Tibial nerve (tissue), 4 donors: Measurements from ENCODE around the gene ITGB3BP. TPM values are rescaled to one million over a fixed set of nuclear protein-coding genes. Genes with fewer than 3 reads are reported as not detected.
"Not testable (repeated sequence)": the region's sequence is repeated elsewhere in the genome, so short reads cannot be mapped to it uniquely, and the experiment has no call there.

Experiments used
- DNase-seq, 2 donors: peaks; one replicate each; pipeline ENCODE4 v3.0.0-alpha.2; 2019; ENCODE audit warnings: low spot score in 2 of 2
- H3K27ac ChIP-seq, 4 donors: fragments of 200-600 bp; sonication (generic) in 3 of 4; one replicate each; pipeline ENCODE4 v1.5.1; 2017 to 2019; ENCODE audit warnings: mild to moderate bottlenecking in 1 of 4
- H3K27me3 ChIP-seq, 2 donors: fragments of 200-600 bp; sonication (generic) in 1 of 2; one replicate each; pipeline versions ENCODE4 v1.5.1 to v1.6.0; 2017 to 2019
- H3K36me3 ChIP-seq, 3 donors: fragments of 200-600 bp; sonication (generic); one replicate each; pipeline ENCODE4 v1.5.1; 2018 to 2019
- H3K4me1 ChIP-seq, 4 donors: fragments of 200-600 bp; sonication (generic) in 3 of 4; one replicate each; pipeline ENCODE4 v1.5.1; 2017 to 2019
- H3K4me3 ChIP-seq, 4 donors: fragments of 200-600 bp; sonication (generic) in 3 of 4; one replicate each; pipeline ENCODE4 v1.5.1; 2017 to 2019; ENCODE audit warnings: mild to moderate bottlenecking in 1 of 4, moderate library complexity in 1 of 4
- H3K9me3 ChIP-seq, 4 donors: fragments of 200-600 bp; sonication (generic) in 3 of 4; one replicate each; pipeline ENCODE4 v1.5.1; 2017 to 2019
- EP300 ChIP-seq, 2 donors: sonication (generic); formaldehyde crosslinking; IDR thresholded peaks; one replicate each; pipeline ENCODE4 v1.6.1; 2017; ENCODE audit warnings: antibody characterized with exemption in 2 of 2, mild to moderate bottlenecking in 1 of 2
- POLR2A ChIP-seq, 2 donors: fragments of 450-650 bp; IDR thresholded peaks; one replicate each; pipeline ENCODE4 v1.6.1; 2017; ENCODE audit warnings: antibody characterized with exemption in 2 of 2, mild to moderate bottlenecking in 2 of 2, moderate library complexity in 2 of 2
- WGBS, 2 donors: methylation state at CpG; one replicate each; pipeline ENCODE4 v1.1.5; 2018; 5-methylcytosine and 5-hydroxymethylcytosine counted together
- total RNA-seq, 4 donors: library from RNA; depleted of rRNA; stranded (reverse); fragments of >200 nt; gene quantifications; one replicate each; pipeline ENCODE4 v1.1.0, GENCODE V29; 2016
- TF ChIP-seq, protein P1 (sequence below), 5 experiments: fragments of 200-600 bp in 3 of 5; fragments of 450-650 bp in 2 of 5; sonication (generic) in 3 of 5; IDR thresholded peaks; one replicate each; pipeline ENCODE4 v1.5.1; 2016 to 2019; ENCODE audit warnings: antibody characterized with exemption in 5 of 5, mild to moderate bottlenecking in 3 of 5, moderate library complexity in 2 of 5

ITGB3BP gene
- total RNA-seq, 4 donors from 2014 or later = 11.5 to 38.0 (median 18.7) TPM

DNA sequence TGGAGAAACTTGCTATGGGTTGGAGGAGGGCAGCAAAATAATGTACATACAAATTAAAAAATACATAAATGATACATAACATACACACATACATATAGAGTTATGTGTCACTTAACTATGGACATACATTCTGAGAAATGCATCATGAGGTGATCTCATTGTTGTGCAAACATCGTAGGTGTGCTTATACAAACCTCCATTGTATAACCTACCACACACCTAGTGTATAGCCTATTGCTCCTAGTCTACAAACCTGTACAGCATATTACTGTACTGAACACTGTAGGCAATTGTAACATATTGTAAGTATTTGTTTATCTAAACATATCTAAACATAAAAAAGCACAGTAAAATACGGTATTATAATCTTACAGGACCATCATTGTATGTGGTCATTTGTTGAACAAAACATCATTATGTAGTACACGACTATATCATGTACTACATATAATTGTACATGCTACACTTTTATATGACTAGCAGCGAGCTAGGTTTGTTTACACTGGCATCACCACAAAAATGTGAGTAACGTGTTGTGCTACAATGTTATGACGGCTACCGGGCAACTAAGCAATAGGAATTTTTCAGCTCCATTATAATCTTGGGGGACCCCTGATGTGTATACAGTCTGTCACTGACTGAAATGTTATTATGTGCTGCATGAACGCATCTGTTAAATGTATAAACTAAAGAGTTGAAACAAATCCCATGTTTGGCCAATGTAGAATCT lies 35.5 kb downstream of the ITGB3BP start:
- 57 to 64% methylated on average over 8 of the region's 8 CpGs for WGBS, 2 donors
- H3K36me3 ChIP-seq = no peaks in the 10 kb centered on the region
- H3K27me3 ChIP-seq = no peaks in the 10 kb centered on the region
- no peaks in the 10 kb centered on the region for H3K9me3 ChIP-seq
- H3K4me1 ChIP-seq = no peaks in the 10 kb centered on the region
- H3K27ac ChIP-seq = no peak overlapping the region
- H3K4me3 ChIP-seq = no peak overlapping the region
- no peak for DNase-seq
- no peak for TF ChIP-seq POLR2A (IDR thresholded peaks at IDR 0.05)
- TF ChIP-seq, protein P1, sequence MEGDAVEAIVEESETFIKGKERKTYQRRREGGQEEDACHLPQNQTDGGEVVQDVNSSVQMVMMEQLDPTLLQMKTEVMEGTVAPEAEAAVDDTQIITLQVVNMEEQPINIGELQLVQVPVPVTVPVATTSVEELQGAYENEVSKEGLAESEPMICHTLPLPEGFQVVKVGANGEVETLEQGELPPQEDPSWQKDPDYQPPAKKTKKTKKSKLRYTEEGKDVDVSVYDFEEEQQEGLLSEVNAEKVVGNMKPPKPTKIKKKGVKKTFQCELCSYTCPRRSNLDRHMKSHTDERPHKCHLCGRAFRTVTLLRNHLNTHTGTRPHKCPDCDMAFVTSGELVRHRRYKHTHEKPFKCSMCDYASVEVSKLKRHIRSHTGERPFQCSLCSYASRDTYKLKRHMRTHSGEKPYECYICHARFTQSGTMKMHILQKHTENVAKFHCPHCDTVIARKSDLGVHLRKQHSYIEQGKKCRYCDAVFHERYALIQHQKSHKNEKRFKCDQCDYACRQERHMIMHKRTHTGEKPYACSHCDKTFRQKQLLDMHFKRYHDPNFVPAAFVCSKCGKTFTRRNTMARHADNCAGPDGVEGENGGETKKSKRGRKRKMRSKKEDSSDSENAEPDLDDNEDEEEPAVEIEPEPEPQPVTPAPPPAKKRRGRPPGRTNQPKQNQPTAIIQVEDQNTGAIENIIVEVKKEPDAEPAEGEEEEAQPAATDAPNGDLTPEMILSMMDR (IDR thresholded peaks at IDR 0.05) = no peak
- TF ChIP-seq EP300 (IDR thresholded peaks at IDR 0.05) = no peak

DNA sequence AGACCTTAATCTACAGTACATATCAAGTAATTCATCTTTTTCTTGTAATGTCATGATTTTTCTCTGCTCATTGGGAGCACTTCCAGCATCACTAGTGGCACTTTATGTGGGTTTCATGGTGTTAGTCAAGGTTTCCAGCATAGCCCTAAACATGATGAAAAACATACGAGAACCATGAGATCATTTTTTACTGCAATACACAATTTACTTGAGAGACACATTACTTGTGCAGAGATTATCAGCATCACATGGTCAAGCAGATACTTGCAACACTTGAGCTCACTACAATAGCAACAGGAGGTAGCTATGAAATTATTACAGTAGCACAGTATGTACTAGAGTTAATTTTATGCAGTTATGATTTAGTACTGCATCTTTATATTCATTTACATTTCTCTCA lies 36.4 kb downstream of the ITGB3BP start:
- no peak for DNase-seq
- Histone ChIP-seq H3K36me3 (no peaks in the 10 kb centered on the region), H3K4me3 (no peak overlapping the region), H3K4me1 (no peaks in the 10 kb centered on the region), H3K27ac (no peak overlapping the region), H3K27me3 (no peaks in the 10 kb centered on the region), H3K9me3 (no peaks in the 10 kb centered on the region)
- WGBS, 2 donors = 86 to 93% methylated on average over 1 of the region's 1 CpG
- no peak for TF ChIP-seq EP300 (IDR thresholded peaks at IDR 0.05)
- TF ChIP-seq, protein P1 (IDR thresholded peaks at IDR 0.05) = no peak
- TF ChIP-seq POLR2A (IDR thresholded peaks at IDR 0.05) = no peak

DNA sequence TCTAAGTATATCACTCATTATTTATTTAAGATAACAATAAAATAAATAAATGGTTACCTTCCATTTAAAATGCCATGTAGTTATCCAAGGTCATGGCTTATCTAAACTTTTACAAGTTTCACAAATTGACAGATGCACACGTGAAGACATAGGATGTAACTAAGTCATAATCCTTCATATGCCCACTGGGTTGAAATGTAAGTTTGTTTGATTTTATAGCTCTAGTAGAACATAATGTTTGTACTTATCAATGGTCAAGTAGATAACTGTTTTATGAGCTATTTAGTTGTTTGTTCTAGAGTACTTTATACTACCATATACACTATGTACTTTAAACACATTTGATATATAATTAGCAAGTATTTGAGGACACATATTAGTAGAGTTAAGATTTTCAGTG lies 43.0 kb downstream of the ITGB3BP start:
- Histone ChIP-seq H3K4me1 (no peaks in the 10 kb centered on the region), H3K36me3 (peaks cover 0 to 7% (median 0%) of the 10 kb centered on the region in 3 donors), H3K27me3 (no peaks in the 10 kb centered on the region), H3K9me3 (no peaks in the 10 kb centered on the region), H3K27ac (no peak overlapping the region), H3K4me3 (no peak overlapping the region)
- DNase-seq = no peak
- TF ChIP-seq, protein P1 (IDR thresholded peaks at IDR 0.05) = no peak
- no peak for TF ChIP-seq POLR2A (IDR thresholded peaks at IDR 0.05)
- TF ChIP-seq EP300 (IDR thresholded peaks at IDR 0.05) = no peak
- WGBS, 2 donors = 88 to 91% methylated on average over 1 of the region's 1 CpG

DNA sequence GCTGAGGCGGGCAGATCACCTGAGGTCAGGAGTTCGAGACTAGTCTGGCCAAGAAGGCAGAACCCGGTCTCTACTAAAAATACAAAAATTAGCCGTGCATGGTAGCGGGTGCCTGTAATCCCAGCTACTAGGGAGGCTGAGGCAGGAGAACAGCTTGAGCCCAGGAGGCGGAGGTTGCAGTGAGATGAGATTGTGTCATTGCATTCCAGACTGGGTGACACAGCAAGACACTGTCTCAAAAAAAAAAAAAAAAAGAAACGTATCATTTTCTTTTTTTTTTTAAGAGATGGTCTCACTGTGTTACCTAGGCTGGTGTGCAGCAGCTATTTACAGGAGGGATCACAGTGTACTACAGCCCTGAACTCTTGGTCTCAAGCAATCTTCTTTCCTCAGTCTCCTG lies 47.3 kb downstream of the ITGB3BP start:
- DNase-seq = no peak
- TF ChIP-seq POLR2A (IDR thresholded peaks at IDR 0.05) (no peak), EP300 (IDR thresholded peaks at IDR 0.05) (no peak)
- TF ChIP-seq, protein P1 (IDR thresholded peaks at IDR 0.05) = no peak
- WGBS, 2 donors = 86 to 91% methylated on average over 7 of the region's 7 CpGs
- Histone ChIP-seq H3K27me3 (no peaks in the 10 kb centered on the region), H3K27ac (no peak overlapping the region), H3K36me3 (peaks cover 0 to 7% (median 0%) of the 10 kb centered on the region in 3 donors), H3K4me3 (no peak overlapping the region), H3K4me1 (no peaks in the 10 kb centered on the region), H3K9me3 (no peaks in the 10 kb centered on the region)

DNA sequence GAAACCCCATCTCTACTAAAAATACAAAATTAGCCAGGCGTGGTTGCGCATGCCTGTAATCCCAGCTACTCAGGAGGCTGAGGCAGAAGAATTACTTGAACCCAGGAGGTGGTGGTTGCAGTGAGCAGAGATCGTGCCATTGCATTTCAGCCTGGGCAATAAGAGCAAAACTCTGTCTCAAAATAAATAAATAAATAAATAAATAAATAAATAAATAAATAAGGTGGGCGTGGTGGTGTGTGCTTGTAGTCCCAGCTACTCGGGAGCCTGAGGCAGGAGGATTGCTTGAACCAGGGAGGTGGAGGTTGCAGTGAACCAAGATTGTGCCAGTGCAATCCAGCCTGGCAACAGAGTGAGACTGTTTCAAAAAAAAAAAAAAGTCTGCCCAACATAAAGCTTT lies 54.3 kb downstream of the ITGB3BP start:
- not testable (repeated sequence) for H3K36me3 ChIP-seq, H3K4me1 ChIP-seq, H3K4me3 ChIP-seq, H3K27ac ChIP-seq, DNase-seq, H3K27me3 ChIP-seq, H3K9me3 ChIP-seq
- 97 to 99% methylated on average over 5 of the region's 5 CpGs for WGBS, 2 donors
